GM12878 (cell line): Measurements from ENCODE around the gene ADAMTSL2. TPM values are rescaled to one million over a fixed set of nuclear protein-coding genes. Genes with fewer than 3 reads are reported as not detected.

Experiments
- ATAC-seq: fragments of 200-7000 bp; cut with Tn5 transposase; 3 replicates; pipeline ENCODE4 v1.9.1; 2020; ENCODE audit warnings: mild to moderate bottlenecking, moderate library complexity
- BruUV-seq: library from RNA; stranded (reverse); fragments of 400-500 nt; replicated peaks from 2 replicates; lab custom pipeline; 2021; lab: Mats Ljungman, UMichigan
- CTCF ChIA-PET: fragments of 300-600 bp; sonication (Branson Sonifier 250); formaldehyde crosslinking; extraction: SDS; loops from one replicate; lab custom pipeline; 2021; ENCODE audit warnings: inconsistent platforms; lab: Yijun Ruan, JAX
- POLR2A ChIA-PET: fragments of 350-600 bp; formaldehyde crosslinking; extraction: SDS; loops from one replicate; lab custom pipeline; 2021; ENCODE audit warnings: inconsistent platforms; lab: Charles Lee
- RAD21 ChIA-PET: fragments of 300-600 bp; sonication (Branson Sonifier 250); formaldehyde crosslinking; loops from one replicate; lab custom pipeline; 2023; ENCODE audit warnings: antibody characterized with exemption; ENCODE audit not compliant: unreplicated experiment; lab: Charles Lee
- SMC1A ChIA-PET: fragments of 300-600 bp; sonication (Branson Sonifier 250); formaldehyde crosslinking; loops from one replicate; lab custom pipeline; 2023; ENCODE audit not compliant: unreplicated experiment, uncharacterized antibody; lab: Charles Lee
- DNase-seq: peaks from one replicate; pipeline ENCODE4 v3.0.0-alpha.2; 2011; ENCODE audit warnings: low read depth, low spot score
- FAIRE-seq: peaks from 3 replicates; lab custom pipeline; 2011; peaks lifted over from hg19 to GRCh38; lab: Jason Lieb, UNC
- H2AFZ ChIP-seq: 2 replicates; pipeline ENCODE4 v1.6.0; 2011; ENCODE audit warnings: low read depth, low read length, control low read depth; ENCODE audit not compliant: control insufficient read depth
- H3K27ac ChIP-seq: 2 replicates; pipeline ENCODE4 v1.5.1; 2011; ENCODE audit warnings: control low read depth; ENCODE audit not compliant: control insufficient read depth, insufficient read depth
- H3K27me3 ChIP-seq, 2 experiments: replicated peaks in 1 of 2; 2 replicates each; pipeline versions ENCODE4 v1.6.0 to v1.6.1; 2011; ENCODE audit warnings: low read length in 1 of 2; ENCODE audit not compliant: control insufficient read depth in 2 of 2, insufficient read depth in 2 of 2
- H3K36me3 ChIP-seq, 2 experiments: 2 replicates each; pipeline ENCODE4 v1.5.1; 2011; ENCODE audit warnings: low read length in 1 of 2; ENCODE audit not compliant: control insufficient read depth in 2 of 2, insufficient read depth in 2 of 2
- H3K4me1 ChIP-seq: 2 replicates; pipeline ENCODE4 v1.6.1; 2011; ENCODE audit warnings: mild to moderate bottlenecking, low read length, moderate library complexity, mixed read lengths; ENCODE audit not compliant: control insufficient read depth, insufficient read depth
- H3K4me2 ChIP-seq: 2 replicates; pipeline ENCODE4 v1.6.0; 2011; ENCODE audit warnings: control low read depth; ENCODE audit not compliant: control insufficient read depth, insufficient read depth
- H3K4me3 ChIP-seq: fragments of 200-600 bp; sonication (generic); 2 replicates; pipeline ENCODE4 v1.5.1; 2016
- H3K79me2 ChIP-seq: 2 replicates; pipeline ENCODE4 v1.6.0; 2011; ENCODE audit warnings: low read length; ENCODE audit not compliant: control insufficient read depth, insufficient read depth
- H3K9ac ChIP-seq: 2 replicates; pipeline ENCODE4 v1.8.0; 2011; ENCODE audit warnings: low read length, control low read depth, mixed read lengths; ENCODE audit not compliant: control insufficient read depth, insufficient read depth
- H3K9me3 ChIP-seq: replicated peaks from 3 replicates; pipeline ENCODE4 v1.5.1; 2011; ENCODE audit warnings: mild to moderate bottlenecking, low read length; ENCODE audit not compliant: control insufficient read depth, insufficient read depth
- H4K20me1 ChIP-seq: 2 replicates; pipeline ENCODE4 v1.6.0; 2011; ENCODE audit not compliant: control insufficient read depth, insufficient read depth
- ATF3 ChIP-seq: IDR thresholded peaks from 2 replicates; pipeline ENCODE4 v1.6.1; 2011; ENCODE audit warnings: low read depth, mild to moderate bottlenecking, low read length, moderate library complexity, borderline replicate concordance; ENCODE audit errors: extremely low read depth
- BHLHE40 ChIP-seq, 2 experiments: fragments of 450-650 bp in 1 of 2; IDR thresholded peaks; 2 replicates each; pipeline ENCODE4 v1.6.1; 2011 to 2017; ENCODE audit warnings: low read depth in 2 of 2, borderline replicate concordance in 1 of 2, improper control_type of control experiment in 1 of 2, low read length in 1 of 2, mild to moderate bottlenecking in 1 of 2
- ELK1 ChIP-seq: IDR thresholded peaks from 2 replicates; pipeline ENCODE4 v1.6.1; 2012; ENCODE audit warnings: low read depth, low read length, improper control_type of control experiment
- HDAC2 ChIP-seq: fragments of 200-600 bp; sonication (generic); IDR thresholded peaks from 2 replicates; pipeline ENCODE4 v1.6.1; 2017
- MEF2A ChIP-seq: IDR thresholded peaks from 2 replicates; pipeline ENCODE4 v1.6.1; 2011; ENCODE audit warnings: low read depth, mild to moderate bottlenecking, low read length, moderate library complexity; ENCODE audit not compliant: insufficient read depth
- SRF ChIP-seq, 2 experiments: IDR thresholded peaks; 2 replicates each; pipeline ENCODE4 v1.6.1; 2011; ENCODE audit warnings: low read depth in 2 of 2, low read length in 2 of 2, mild to moderate bottlenecking in 1 of 2, moderate library complexity in 1 of 2
- TCF3 ChIP-seq: IDR thresholded peaks from 2 replicates; pipeline ENCODE4 v1.6.1; 2012; ENCODE audit warnings: low read depth, mild to moderate bottlenecking, low read length, borderline replicate concordance; ENCODE audit not compliant: insufficient read depth
- WGBS: methylation state at CpG from one replicate; pipeline ENCODE4 v1.1.6; 2016; ENCODE audit warnings: low lambda C conversion rate; ENCODE audit not compliant: insufficient replicate concordance, insufficient coverage; ENCODE audit errors: missing lambda C conversion rate; 5-methylcytosine and 5-hydroxymethylcytosine counted together
- in situ Hi-C: fragments of 300-500 bp; cut with MboI; formaldehyde crosslinking; loops from 9 replicates; pipeline ENCODE4 v1.14.3; 2018; ENCODE audit warnings: mixed read lengths
- intact Hi-C: fragments of 100-400 bp; cut with micrococcal nuclease; formaldehyde crosslinking; loops from one replicate; pipeline ENCODE4 v1.14.2; 2022; ENCODE audit not compliant: unreplicated experiment
- polyA plus RNA-seq, 11 experiments: library from polyadenylated mRNA; depleted of rRNA in 4 of 11; unstranded in 6 of 11; stranded (reverse) in 5 of 11; fragments of >200 nt; fragmentation: Nextera tagmentation in 4 of 11; fragmentation: Illumina TruSeq in 1 of 11; extraction: Ambion mirVana in 4 of 11; extraction: Trizol in 1 of 11; gene quantifications; 1 replicate in 1 of 11; 2 replicates in 10 of 11; pipeline versions ENCODE4 v1.2.1 to v1.2.3, GENCODE V29; 2011 to 2016; ENCODE audit warnings: inconsistent platforms in 2 of 11, missing spikeins in 2 of 11, low read depth in 1 of 11
- total RNA-seq, 4 experiments: library from RNA; depleted of rRNA in 3 of 4; stranded (reverse); fragments of >200 nt in 3 of 4; fragmentation: Illumina TruSeq in 1 of 4; extraction: Trizol in 1 of 4; gene quantifications; 2 replicates each; pipeline versions ENCODE4 v1.2.1 to v1.2.3, GENCODE V29; 2013 to 2021

Gene ADAMTSL2
- total and polyA plus RNA-seq, 10 of the 15 experiments (the other 5 are each of a cell fraction or from before 2014, with no cell fraction given) = 0.07 TPM; not detected in 9

GRCh38 chr9:133536080-133536479 lies 1.6 kb downstream of the ADAMTSL2 start (continued):
- no peak for TF ChIP-seq ELK1
- no peak for TF ChIP-seq BHLHE40 (IDR thresholded peaks at IDR 0.05; ENCODE audit: borderline replicate concordance in 1 of 2, low read depth in 2 of 2, low read length in 1 of 2)

GRCh38 chr9:133536536-133536935 lies 2.0 kb downstream of the ADAMTSL2 start:
- POLR2A ChIA-PET = interaction anchor here (0.6 kb wide), 1 partner anchor 20 kb away, joined by 3 read pairs; no protein-coding TSS in a partner anchor
- SMC1A ChIA-PET = no interaction called here
- Histone ChIP-seq H3K27ac (no peak overlapping the region), H3K36me3 (no peaks in the 10 kb centered on the region), H3K79me2 (no peaks in the 10 kb centered on the region), H3K27me3 (peaks cover 8% of the 10 kb centered on the region in 2 experiments; a peak in 2 of 4 replicates), H3K9ac (no peak overlapping the region), H3K4me3 (no peak overlapping the region), H3K4me2 (no peak overlapping the region), H3K9me3 (no peaks in the 10 kb centered on the region), H4K20me1 (no peaks in the 10 kb centered on the region), H2AFZ (no peak overlapping the region), H3K4me1 (no peaks in the 10 kb centered on the region; the same call in 1 of the 2 replicates)
- DNase-seq (no peak), ATAC-seq (no peak), FAIRE-seq (no peak)
- intact Hi-C loops (no loop called here), in situ Hi-C loops (loop anchor here (5.0 to 25.0 kb wide), 2 partner anchors 476 to 561 kb away; no protein-coding TSS in a partner anchor)
- RAD21 ChIA-PET = no interaction called here
- 27% methylated on average over 9 of the region's 9 CpGs for WGBS
- TF ChIP-seq SRF (IDR thresholded peaks at IDR 0.05; ENCODE audit: low read depth in 2 of 2, low read length in 2 of 2) (no peak), MEF2A (no peak), HDAC2 (no peak), TCF3 (no peak), ATF3 (no peak)
- CTCF ChIA-PET = no interaction called here
- BruUV-seq = no TSS peak
